Neural cell (in vitro differentiated cells): ENCODE measurements around the gene NFYC. TPM values are rescaled to one million over a fixed set of nuclear protein-coding genes. Genes with fewer than 3 reads are reported as not detected.

Source experiments
- H2AFZ ChIP-seq: fragments of 200-600, 300-800 bp; sonication (generic), shearing (Covaris generic); 2 replicates; pipeline ENCODE4 v1.6.0; 2014; ENCODE audit warnings: low read depth, mild to moderate bottlenecking, antibody characterized with exemption, low read length, moderate library complexity
- H3F3A ChIP-seq: fragments of 200-600 bp; shearing (Covaris generic); 2 replicates; pipeline ENCODE4 v1.6.1; 2016; ENCODE audit warnings: mild to moderate bottlenecking, moderate library complexity, mixed read lengths, antibody characterized with exemption, low read length; ENCODE audit not compliant: insufficient read depth, poor library complexity, severe bottlenecking
- H3K27ac ChIP-seq: fragments of 200-600, 300-800 bp; sonication (generic), shearing (Covaris generic); 2 replicates; pipeline ENCODE4 v1.5.1; 2014; ENCODE audit warnings: mild to moderate bottlenecking, low read length, moderate library complexity
- H3K27me3 ChIP-seq: fragments of 300-800, 200-600 bp; sonication (generic), shearing (Covaris generic); 2 replicates; pipeline ENCODE4 v1.6.0; 2014; ENCODE audit warnings: mild to moderate bottlenecking, low read depth, low read length, moderate library complexity; ENCODE audit not compliant: insufficient read depth
- H3K36me3 ChIP-seq: fragments of 300-800, 200-600 bp; sonication (generic), shearing (Covaris generic); 2 replicates; pipeline ENCODE4 v1.5.1; 2014; ENCODE audit warnings: mild to moderate bottlenecking, antibody characterized with exemption, low read length, moderate library complexity; ENCODE audit not compliant: insufficient read depth
- H3K4me2 ChIP-seq: fragments of 300-800, 200-600 bp; sonication (generic), shearing (Covaris generic); 2 replicates; pipeline ENCODE4 v1.6.0; 2014; ENCODE audit warnings: mild to moderate bottlenecking, low read length
- H3K4me3 ChIP-seq: fragments of 300-800, 200-600 bp; sonication (generic), shearing (Covaris generic); 2 replicates; pipeline ENCODE4 v1.5.1; 2014; ENCODE audit warnings: mild to moderate bottlenecking, low read length, moderate library complexity
- H3K79me2 ChIP-seq: fragments of 200-600 bp; shearing (Covaris generic); replicated peaks from 2 replicates; pipeline ENCODE4 v1.6.0; 2014; ENCODE audit warnings: mild to moderate bottlenecking, low read length, moderate library complexity; ENCODE audit not compliant: insufficient read depth
- H3K9ac ChIP-seq: fragments of 300-800, 200-600 bp; sonication (generic), shearing (Covaris generic); 2 replicates; pipeline ENCODE4 v1.6.1; 2016; ENCODE audit warnings: mild to moderate bottlenecking, low read length, mixed read lengths
- H3K9me2 ChIP-seq: fragments of 200-600 bp; shearing (Covaris generic); 2 replicates; pipeline ENCODE4 v1.6.1; 2016; ENCODE audit warnings: mild to moderate bottlenecking, low read length, mixed read lengths; ENCODE audit not compliant: insufficient read depth
- H3K9me3 ChIP-seq: fragments of 200-600, 300-800 bp; sonication (generic), shearing (Covaris generic); 2 replicates; pipeline ENCODE4 v1.6.1; 2016; ENCODE audit warnings: mild to moderate bottlenecking, mixed run types, low read length, moderate library complexity, mixed read lengths
- H4K20me1 ChIP-seq: fragments of 200-600 bp; shearing (Covaris generic); 2 replicates; pipeline ENCODE4 v1.6.1; 2016; ENCODE audit warnings: mild to moderate bottlenecking, mixed run types; ENCODE audit not compliant: insufficient read depth
- EZH2 ChIP-seq: fragments of 200-600, 300-800 bp; shearing (Covaris generic), sonication (generic); IDR thresholded peaks from 2 replicates; pipeline ENCODE4 v1.6.1; 2014; ENCODE audit warnings: antibody characterized with exemption, low read length, borderline replicate concordance, mild to moderate bottlenecking; ENCODE audit not compliant: insufficient read depth, poor library complexity, severe bottlenecking
- MXI1 ChIP-seq: fragments of 450-650 bp; conservative IDR thresholded peaks from 2 replicates; pipeline ENCODE4 v1.6.1; 2014; ENCODE audit warnings: antibody characterized with exemption, mild to moderate bottlenecking; ENCODE audit not compliant: poor library complexity, severe bottlenecking
- SMC3 ChIP-seq: fragments of 450-650 bp; conservative IDR thresholded peaks from 2 replicates; pipeline ENCODE4 v1.6.1; 2014; ENCODE audit warnings: antibody characterized with exemption, mild to moderate bottlenecking, moderate library complexity; ENCODE audit not compliant: poor library complexity
- TAF1 ChIP-seq: IDR thresholded peaks from 2 replicates; pipeline ENCODE4 v1.6.1; 2012; ENCODE audit warnings: low read depth
- polyA plus RNA-seq: library from polyadenylated mRNA; depleted of rRNA; stranded (reverse); fragments of >200 nt; gene quantifications from 2 replicates; pipeline ENCODE4 v1.2.3, GENCODE V29; 2014
- TF ChIP-seq, protein P1 (sequence below): IDR thresholded peaks from 2 replicates; pipeline ENCODE4 v1.6.1; 2012; ENCODE audit warnings: borderline replicate concordance

Gene NFYC
- polyA plus RNA-seq, 1 donor from 2014 or later, result 66.0 TPM

DNA sequence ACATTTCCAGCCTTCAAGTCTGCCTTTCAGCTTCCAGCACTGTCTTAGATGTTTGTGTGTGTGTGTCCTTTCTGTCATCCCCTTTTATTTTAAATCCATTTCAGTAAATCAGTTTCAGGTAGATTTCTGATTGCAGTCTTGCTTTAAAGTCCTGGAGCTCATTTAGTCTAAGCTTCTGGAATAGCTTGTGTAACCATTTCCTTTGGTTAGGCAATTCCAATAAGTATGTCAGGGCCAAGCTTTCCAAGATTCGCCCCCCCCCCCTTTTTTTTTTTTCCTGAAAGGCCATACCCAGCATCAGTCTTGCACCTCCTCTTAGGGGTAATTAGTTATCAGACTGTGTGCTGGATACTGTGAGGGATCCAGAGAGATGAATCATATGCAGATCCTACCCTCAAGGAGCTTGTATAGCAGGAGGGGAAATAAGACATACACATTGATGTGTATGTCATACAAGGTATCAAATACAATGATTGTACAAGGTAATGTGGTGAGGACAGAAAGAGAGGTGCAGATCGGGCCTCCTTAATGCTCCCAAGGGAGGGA, 41.3 kb downstream of the NFYC start:
- Histone ChIP-seq H3K4me2 (no peak overlapping the region), H3K79me2 (peaks cover 30% of the 10 kb centered on the region)

DNA sequence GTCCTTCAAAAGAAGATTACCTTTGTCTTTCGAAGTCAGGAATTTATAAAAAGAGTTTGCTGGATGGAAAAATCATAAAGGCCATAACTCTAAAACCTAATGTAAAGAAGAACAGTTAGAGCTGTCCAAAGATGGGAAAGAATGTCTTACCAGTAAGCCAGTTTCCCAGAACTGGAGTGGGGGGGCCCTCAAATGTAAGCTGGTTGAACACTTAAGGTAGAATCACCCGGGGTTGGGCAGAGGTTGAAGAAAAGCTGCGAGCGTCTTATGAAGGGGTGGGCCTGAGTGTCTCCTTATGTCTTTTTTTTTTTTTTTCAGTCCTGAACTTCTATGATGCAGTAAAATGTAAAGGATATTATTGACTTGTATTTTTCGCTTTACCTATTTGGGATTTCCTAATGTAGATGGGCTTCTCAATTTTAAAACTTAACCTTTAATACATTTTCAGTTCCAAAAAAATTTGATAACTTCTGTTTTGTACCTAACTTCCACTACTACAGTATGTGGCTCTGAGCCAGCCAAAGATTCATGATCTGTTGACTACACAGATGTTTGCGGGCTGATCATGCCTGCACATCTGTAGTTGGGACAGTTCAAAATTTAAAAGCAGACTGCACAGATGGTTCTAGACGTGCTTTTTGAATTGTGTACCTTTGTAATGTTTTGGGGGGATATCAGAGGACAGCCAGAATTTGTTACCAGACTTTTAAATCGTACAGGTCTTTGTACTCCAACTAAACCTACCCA, 43.6 kb downstream of the NFYC start:
- no peak overlapping the region for H3K9ac ChIP-seq
- no peak overlapping the region for H2AFZ ChIP-seq
- no peaks in the 10 kb centered on the region for H3K27me3 ChIP-seq
- no peak overlapping the region for H3K4me2 ChIP-seq
- H3K4me3 ChIP-seq, result no peak overlapping the region
- H3K27ac ChIP-seq, result no peak overlapping the region
- no peaks in the 10 kb centered on the region for H3K9me3 ChIP-seq
- H3F3A ChIP-seq, result no peaks in the 10 kb centered on the region
- peaks cover 7% of the 10 kb centered on the region for H3K36me3 ChIP-seq
- peaks cover 30% of the 10 kb centered on the region for H3K79me2 ChIP-seq
- H3K9me2 ChIP-seq, result no peaks in the 10 kb centered on the region
- no peak for TF ChIP-seq SMC3
- TF ChIP-seq, protein P1, sequence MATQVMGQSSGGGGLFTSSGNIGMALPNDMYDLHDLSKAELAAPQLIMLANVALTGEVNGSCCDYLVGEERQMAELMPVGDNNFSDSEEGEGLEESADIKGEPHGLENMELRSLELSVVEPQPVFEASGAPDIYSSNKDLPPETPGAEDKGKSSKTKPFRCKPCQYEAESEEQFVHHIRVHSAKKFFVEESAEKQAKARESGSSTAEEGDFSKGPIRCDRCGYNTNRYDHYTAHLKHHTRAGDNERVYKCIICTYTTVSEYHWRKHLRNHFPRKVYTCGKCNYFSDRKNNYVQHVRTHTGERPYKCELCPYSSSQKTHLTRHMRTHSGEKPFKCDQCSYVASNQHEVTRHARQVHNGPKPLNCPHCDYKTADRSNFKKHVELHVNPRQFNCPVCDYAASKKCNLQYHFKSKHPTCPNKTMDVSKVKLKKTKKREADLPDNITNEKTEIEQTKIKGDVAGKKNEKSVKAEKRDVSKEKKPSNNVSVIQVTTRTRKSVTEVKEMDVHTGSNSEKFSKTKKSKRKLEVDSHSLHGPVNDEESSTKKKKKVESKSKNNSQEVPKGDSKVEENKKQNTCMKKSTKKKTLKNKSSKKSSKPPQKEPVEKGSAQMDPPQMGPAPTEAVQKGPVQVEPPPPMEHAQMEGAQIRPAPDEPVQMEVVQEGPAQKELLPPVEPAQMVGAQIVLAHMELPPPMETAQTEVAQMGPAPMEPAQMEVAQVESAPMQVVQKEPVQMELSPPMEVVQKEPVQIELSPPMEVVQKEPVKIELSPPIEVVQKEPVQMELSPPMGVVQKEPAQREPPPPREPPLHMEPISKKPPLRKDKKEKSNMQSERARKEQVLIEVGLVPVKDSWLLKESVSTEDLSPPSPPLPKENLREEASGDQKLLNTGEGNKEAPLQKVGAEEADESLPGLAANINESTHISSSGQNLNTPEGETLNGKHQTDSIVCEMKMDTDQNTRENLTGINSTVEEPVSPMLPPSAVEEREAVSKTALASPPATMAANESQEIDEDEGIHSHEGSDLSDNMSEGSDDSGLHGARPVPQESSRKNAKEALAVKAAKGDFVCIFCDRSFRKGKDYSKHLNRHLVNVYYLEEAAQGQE, result no peak
- H4K20me1 ChIP-seq, result no peaks in the 10 kb centered on the region

More for the DNA sequence above, 41.3 kb downstream of the NFYC start:
- Histone ChIP-seq H3K9me2 (no peaks in the 10 kb centered on the region), H3K9ac (no peak overlapping the region), H2AFZ (no peak overlapping the region), H3K36me3 (no peaks in the 10 kb centered on the region), H4K20me1 (no peaks in the 10 kb centered on the region), H3K9me3 (no peaks in the 10 kb centered on the region), H3K27me3 (no peaks in the 10 kb centered on the region), H3K27ac (no peak overlapping the region), H3F3A (no peaks in the 10 kb centered on the region), H3K4me3 (no peak overlapping the region)
- no peak for TF ChIP-seq MXI1
- no peak for TF ChIP-seq TAF1
- TF ChIP-seq, protein P1, result no peak
- no peak for TF ChIP-seq EZH2
- no peak for TF ChIP-seq SMC3
